T-helper 1 cell treated with Interleukin-12 subunit alpha and Interleukin-12 subunit beta and Interleukin-4 antibody, amounts not matched to agents 30 ng/mL and 1 ng/mL, for 36 hours (primary cell): ENCODE results near the gene CRTAP. TPM values are rescaled to one million over a fixed set of nuclear protein-coding genes. Genes with fewer than 3 reads are reported as not detected.
"Not testable (repeated sequence)": the region's sequence is repeated elsewhere in the genome, so short reads cannot be mapped to it uniquely, and the experiment has no call there.

Experiments
- intact Hi-C: fragments of 100-400 bp; cut with micrococcal nuclease; formaldehyde crosslinking; loops from one replicate; pipeline ENCODE4 v1.15.1; 2024
- total RNA-seq: library from RNA; stranded (reverse); gene quantifications from 2 replicates; pipeline ENCODE4 v1.2.3, GENCODE V29; 2022

The CRTAP gene
- total RNA-seq, 1 donor from 2014 or later, result 25.3 TPM

GRCh38 chr3:33099109-33099645 is 14.6 kb upstream of the CRTAP start:
- intact Hi-C loops, result loop anchor here (5.0 to 10.0 kb wide), 2 partner anchors 364 to 527 kb away; partner anchors contain the start of gene DYNC1LI1

GRCh38 chr3:33099701-33100100 is 14.1 kb upstream of the CRTAP start:
- intact Hi-C loops, result loop anchor here (5.0 to 10.0 kb wide), 2 partner anchors 365 to 527 kb away; partner anchors contain the start of gene DYNC1LI1

- intact Hi-C loops, result no loop called here
Measured at GRCh38 chr3:33100229-33100628, 13.6 kb upstream of the CRTAP start.

GRCh38 chr3:33103034-33103433 is 10.8 kb upstream of the CRTAP start:
- intact Hi-C loops, result no loop called here

GRCh38 chr3:33103480-33103879 is 10.3 kb upstream of the CRTAP start:
- intact Hi-C loops, result no loop called here

- intact Hi-C loops, result no loop called here
Measured at GRCh38 chr3:33104803-33105202, 9.0 kb upstream of the CRTAP start.

- intact Hi-C loops, result no loop called here
Measured at GRCh38 chr3:33105341-33105948, 8.4 kb upstream of the CRTAP start.

- intact Hi-C loops, result not testable (repeated sequence)
Measured at GRCh38 chr3:33106854-33107253, 7.0 kb upstream of the CRTAP start.

GRCh38 chr3:33111581-33111980 is 2.2 kb upstream of the CRTAP start:
- intact Hi-C loops, result loop anchor here (5.0 kb wide), 1 partner anchor 79 kb away; no protein-coding TSS in a partner anchor

GRCh38 chr3:33114622-33115023 is 809 bp downstream of the CRTAP start:
- intact Hi-C loops, result loop anchor here (1.0 to 5.0 kb wide), 9 partner anchors 17 to 683 kb away; partner anchors contain the start of genes CLASP2, CNOT10, GLB1 and TMPPE

GRCh38 chr3:33115024-33115768 is 1.4 kb downstream of the CRTAP start:
- intact Hi-C loops, result no loop called here

- intact Hi-C loops, result no loop called here
Measured at GRCh38 chr3:33117461-33117860, 3.6 kb downstream of the CRTAP start.

- intact Hi-C loops, result no loop called here
Measured at GRCh38 chr3:33119891-33120290, 6.1 kb downstream of the CRTAP start.

GRCh38 chr3:33122991-33123390 is 9.2 kb downstream of the CRTAP start:
- intact Hi-C loops, result no loop called here

- intact Hi-C loops, result no loop called here
Measured at GRCh38 chr3:33124638-33125037, 10.8 kb downstream of the CRTAP start.

- intact Hi-C loops, result no loop called here
Measured at GRCh38 chr3:33125840-33126239, 12.0 kb downstream of the CRTAP start.

- intact Hi-C loops, result no loop called here
Measured at GRCh38 chr3:33128706-33129105, 14.9 kb downstream of the CRTAP start.

- intact Hi-C loops, result loop anchor here (5.0 kb wide), 1 partner anchor 307 kb away; no protein-coding TSS in a partner anchor
Measured at GRCh38 chr3:33130144-33130543, 16.3 kb downstream of the CRTAP start.

GRCh38 chr3:33131331-33132018 is 17.7 kb downstream of the CRTAP start:
- intact Hi-C loops, result loop anchor here (1.0 to 5.0 kb wide), 7 partner anchors 17 to 656 kb away; partner anchors contain the start of gene CRTAP

GRCh38 chr3:33132019-33132360 is 18.2 kb downstream of the CRTAP start:
- intact Hi-C loops, result loop anchor here (5.0 kb wide), 1 partner anchor 305 kb away; no protein-coding TSS in a partner anchor

- intact Hi-C loops, result loop anchor here (5.0 kb wide), 1 partner anchor 303 kb away; no protein-coding TSS in a partner anchor
Measured at GRCh38 chr3:33134026-33134625, 20.3 kb downstream of the CRTAP start.
